Loucy (cell line): ENCODE results near the gene LETM1.

Experiments
- EZH2phosphoT487 ChIP-seq: fragments of 200-600 bp; IDR thresholded peaks from 2 replicates; pipeline ENCODE4 v1.6.1; 2018; ENCODE audit warnings: antibody characterized with exemption, mild to moderate bottlenecking, moderate library complexity, borderline replicate concordance
- TF ChIP-seq, protein P1 (sequence below): fragments of 200-600 bp; sonication (generic); conservative IDR thresholded peaks from 2 replicates; pipeline ENCODE4 v1.5.1; 2014; ENCODE audit warnings: mild to moderate bottlenecking, antibody characterized with exemption, low read length

- TF ChIP-seq, protein P1, sequence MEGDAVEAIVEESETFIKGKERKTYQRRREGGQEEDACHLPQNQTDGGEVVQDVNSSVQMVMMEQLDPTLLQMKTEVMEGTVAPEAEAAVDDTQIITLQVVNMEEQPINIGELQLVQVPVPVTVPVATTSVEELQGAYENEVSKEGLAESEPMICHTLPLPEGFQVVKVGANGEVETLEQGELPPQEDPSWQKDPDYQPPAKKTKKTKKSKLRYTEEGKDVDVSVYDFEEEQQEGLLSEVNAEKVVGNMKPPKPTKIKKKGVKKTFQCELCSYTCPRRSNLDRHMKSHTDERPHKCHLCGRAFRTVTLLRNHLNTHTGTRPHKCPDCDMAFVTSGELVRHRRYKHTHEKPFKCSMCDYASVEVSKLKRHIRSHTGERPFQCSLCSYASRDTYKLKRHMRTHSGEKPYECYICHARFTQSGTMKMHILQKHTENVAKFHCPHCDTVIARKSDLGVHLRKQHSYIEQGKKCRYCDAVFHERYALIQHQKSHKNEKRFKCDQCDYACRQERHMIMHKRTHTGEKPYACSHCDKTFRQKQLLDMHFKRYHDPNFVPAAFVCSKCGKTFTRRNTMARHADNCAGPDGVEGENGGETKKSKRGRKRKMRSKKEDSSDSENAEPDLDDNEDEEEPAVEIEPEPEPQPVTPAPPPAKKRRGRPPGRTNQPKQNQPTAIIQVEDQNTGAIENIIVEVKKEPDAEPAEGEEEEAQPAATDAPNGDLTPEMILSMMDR, result no peak
- no peak for TF ChIP-seq EZH2phosphoT487
Measured at GRCh38 chr4:1822568-1823544, 33.1 kb downstream of the LETM1 start.
